Measurements from ENCODE around the gene OPN1MW2.
"Not testable (repeated sequence)": the region's sequence is repeated elsewhere in the genome, so short reads cannot be mapped to it uniquely, and the experiment has no call there.

DNA sequence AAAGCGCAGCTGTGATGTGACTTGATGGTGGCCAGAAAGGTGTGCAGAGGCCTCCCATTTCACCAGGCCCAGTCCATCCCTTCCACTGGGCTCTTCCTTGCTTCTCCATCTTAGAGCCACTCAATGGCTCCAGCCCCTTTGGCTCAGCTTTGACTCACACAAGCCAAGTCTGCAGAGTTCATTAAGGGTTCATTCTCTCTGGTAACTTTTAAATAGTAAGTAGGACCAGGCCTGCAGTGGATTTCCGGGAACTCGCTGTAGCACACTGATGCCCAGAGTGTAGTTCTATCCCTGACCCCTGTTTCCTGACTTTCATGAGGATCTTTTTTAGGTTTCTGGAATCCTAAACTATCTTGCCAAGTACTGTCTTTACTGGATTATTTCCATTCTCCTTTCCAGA lies 11.9 kb downstream of the OPN1MW2 start:
- TF ChIP-seq, protein P1, sequence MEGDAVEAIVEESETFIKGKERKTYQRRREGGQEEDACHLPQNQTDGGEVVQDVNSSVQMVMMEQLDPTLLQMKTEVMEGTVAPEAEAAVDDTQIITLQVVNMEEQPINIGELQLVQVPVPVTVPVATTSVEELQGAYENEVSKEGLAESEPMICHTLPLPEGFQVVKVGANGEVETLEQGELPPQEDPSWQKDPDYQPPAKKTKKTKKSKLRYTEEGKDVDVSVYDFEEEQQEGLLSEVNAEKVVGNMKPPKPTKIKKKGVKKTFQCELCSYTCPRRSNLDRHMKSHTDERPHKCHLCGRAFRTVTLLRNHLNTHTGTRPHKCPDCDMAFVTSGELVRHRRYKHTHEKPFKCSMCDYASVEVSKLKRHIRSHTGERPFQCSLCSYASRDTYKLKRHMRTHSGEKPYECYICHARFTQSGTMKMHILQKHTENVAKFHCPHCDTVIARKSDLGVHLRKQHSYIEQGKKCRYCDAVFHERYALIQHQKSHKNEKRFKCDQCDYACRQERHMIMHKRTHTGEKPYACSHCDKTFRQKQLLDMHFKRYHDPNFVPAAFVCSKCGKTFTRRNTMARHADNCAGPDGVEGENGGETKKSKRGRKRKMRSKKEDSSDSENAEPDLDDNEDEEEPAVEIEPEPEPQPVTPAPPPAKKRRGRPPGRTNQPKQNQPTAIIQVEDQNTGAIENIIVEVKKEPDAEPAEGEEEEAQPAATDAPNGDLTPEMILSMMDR (IDR thresholded peaks at IDR 0.05): not testable (repeated sequence)
- TF ChIP-seq POLR2A (IDR thresholded peaks at IDR 0.05): not testable (repeated sequence)
